ENCODE results near the gene HSPG2. TPM values are rescaled to one million over a fixed set of nuclear protein-coding genes. Genes with fewer than 3 reads are reported as not detected.

Gene HSPG2
- total RNA-seq, 2 experiments from 2014 or later: 1.6 to 4.7 TPM

- intact Hi-C loops (cut with micrococcal nuclease; ENCODE audit: unreplicated experiment): no loop called here
- H3K27ac ChIP-seq (ENCODE audit: low read depth, low read length, poor library complexity, severe bottlenecking): no peak overlapping the region
- no peak overlapping the region for H3K4me2 ChIP-seq (ENCODE audit: low read length)
- no peaks in the 10 kb centered on the region for H3K79me2 ChIP-seq (ENCODE audit: insufficient read depth, low read depth, low read length)
- peaks cover 6% of the 10 kb centered on the region; the same call in 1 of the 2 replicates for H3K9me3 ChIP-seq (ENCODE audit: low read length)
- BruUV-seq (replicated peaks): no TSS peak
- no peaks in the 10 kb centered on the region for H3K36me3 ChIP-seq (ENCODE audit: insufficient read depth, low read length)
- H3K4me3 ChIP-seq (ENCODE audit: low read depth, low read length, poor library complexity, severe bottlenecking): no peak overlapping the region
- no peaks in the 10 kb centered on the region for H3K4me1 ChIP-seq (ENCODE audit: insufficient read depth, low read length, poor library complexity, severe bottlenecking)
- no peak for DNase-seq (ENCODE audit: low spot score)
- CTCF ChIA-PET (ENCODE audit: unreplicated experiment): no interaction called here
- no peaks in the 10 kb centered on the region for H3K9me2 ChIP-seq (ENCODE audit: insufficient read depth, low read length)
- TF ChIP-seq EZH2phosphoT487 (IDR thresholded peaks at IDR 0.05; ENCODE audit: borderline replicate concordance, low read depth, low read length): no peak
- TF ChIP-seq CTCF (conservative IDR thresholded peaks at IDR 0.05; ENCODE audit: low read length): no peak
- POLR2A ChIA-PET: interaction anchor here (0.6 to 0.7 kb wide), 3 partner anchors 76 to 972 kb away, joined by 3 to 5 read pairs (median 4); no protein-coding TSS in a partner anchor
- H2AFZ ChIP-seq (ENCODE audit: low read length): no peak overlapping the region
- no peaks in the 10 kb centered on the region for H4K20me1 ChIP-seq (ENCODE audit: insufficient read depth, low read length)
Observed at GRCh38 chr1:21799730-21800129, 137.4 kb downstream of the HSPG2 start.

GRCh38 chr1:21795075-21795474, 142.0 kb downstream of the HSPG2 start:
- H3K36me3 ChIP-seq (ENCODE audit: insufficient read depth, low read length): no peaks in the 10 kb centered on the region
- H3K9me3 ChIP-seq (ENCODE audit: low read length): peaks cover 10% of the 10 kb centered on the region; the same call in 1 of the 2 replicates
- TF ChIP-seq CTCF (conservative IDR thresholded peaks at IDR 0.05; ENCODE audit: low read length) (no peak), EZH2phosphoT487 (IDR thresholded peaks at IDR 0.05; ENCODE audit: borderline replicate concordance, low read depth, low read length) (no peak)
- H3K79me2 ChIP-seq (ENCODE audit: insufficient read depth, low read depth, low read length): no peaks in the 10 kb centered on the region
- no peak overlapping the region for H2AFZ ChIP-seq (ENCODE audit: low read length)
- no peaks in the 10 kb centered on the region for H4K20me1 ChIP-seq (ENCODE audit: insufficient read depth, low read length)
- no peak overlapping the region for H3K4me2 ChIP-seq (ENCODE audit: low read length)
- ChIA-PET POLR2A (no interaction called here), CTCF (ENCODE audit: unreplicated experiment) (no interaction called here)
- H3K27ac ChIP-seq (ENCODE audit: low read depth, low read length, poor library complexity, severe bottlenecking): no peak overlapping the region
- no peaks in the 10 kb centered on the region for H3K9me2 ChIP-seq (ENCODE audit: insufficient read depth, low read length)
- no peak for DNase-seq (ENCODE audit: low spot score)
- intact Hi-C loops (cut with micrococcal nuclease; ENCODE audit: unreplicated experiment): no loop called here
- BruUV-seq (replicated peaks): no TSS peak
- H3K4me1 ChIP-seq (ENCODE audit: insufficient read depth, low read length, poor library complexity, severe bottlenecking): no peaks in the 10 kb centered on the region
- no peak overlapping the region for H3K4me3 ChIP-seq (ENCODE audit: low read depth, low read length, poor library complexity, severe bottlenecking)

- Histone ChIP-seq H3K4me2 (ENCODE audit: low read length) (no peak overlapping the region), H2AFZ (ENCODE audit: low read length) (no peak overlapping the region), H3K4me1 (ENCODE audit: insufficient read depth, low read length, poor library complexity, severe bottlenecking) (no peaks in the 10 kb centered on the region), H3K79me2 (ENCODE audit: insufficient read depth, low read depth, low read length) (no peaks in the 10 kb centered on the region), H3K27ac (ENCODE audit: low read depth, low read length, poor library complexity, severe bottlenecking) (no peak overlapping the region), H3K9me2 (ENCODE audit: insufficient read depth, low read length) (no peaks in the 10 kb centered on the region), H3K4me3 (ENCODE audit: low read depth, low read length, poor library complexity, severe bottlenecking) (no peak overlapping the region), H3K9me3 (ENCODE audit: low read length) (peaks cover 10% of the 10 kb centered on the region; the same call in 1 of the 2 replicates), H4K20me1 (ENCODE audit: insufficient read depth, low read length) (no peaks in the 10 kb centered on the region), H3K36me3 (ENCODE audit: insufficient read depth, low read length) (no peaks in the 10 kb centered on the region)
- DNase-seq (ENCODE audit: low spot score): no peak
- no TSS peak for BruUV-seq (replicated peaks)
- ChIA-PET POLR2A (no interaction called here), CTCF (ENCODE audit: unreplicated experiment) (no interaction called here)
- intact Hi-C loops (cut with micrococcal nuclease; ENCODE audit: unreplicated experiment): no loop called here
- TF ChIP-seq EZH2phosphoT487 (IDR thresholded peaks at IDR 0.05; ENCODE audit: borderline replicate concordance, low read depth, low read length): no peak
- TF ChIP-seq CTCF (conservative IDR thresholded peaks at IDR 0.05; ENCODE audit: low read length): no peak
Observed at GRCh38 chr1:21794656-21795055, 142.5 kb downstream of the HSPG2 start.
